ENCODE results near the gene STX4.

GRCh38 chr16:31074814-31075183, 41.4 kb downstream of the STX4 start:
- TF ChIP-seq EZH2 (IDR thresholded peaks at IDR 0.05) (no peak), POLR2AphosphoS5 (IDR thresholded peaks at IDR 0.05; ENCODE audit: borderline replicate concordance, low read depth, low read length) (no peak)
